ENCODE measurements around the gene ZNF79. TPM values are rescaled to one million over a fixed set of nuclear protein-coding genes. Genes with fewer than 3 reads are reported as not detected.

ZNF79 gene
- total RNA-seq, 1 experiment from 2014 or later: 9.0 TPM

GRCh38 chr9:127444921-127445850 lies 21.0 kb downstream of the ZNF79 start:
- DNase-seq (ENCODE audit: low spot score) (no peak), ATAC-seq (peak; percentile 10)
- Mint-ChIP-seq H3K4me1 (peaks cover 27% of the 10 kb centered on the region), H3K27ac (peak overlapping the region; percentile 87), H3K4me3 (no peak overlapping the region), H3K36me3 (peaks cover 92% of the 10 kb centered on the region), H3K27me3 (ENCODE audit: low read depth) (no peaks in the 10 kb centered on the region), H3K9me3 (no peaks in the 10 kb centered on the region)
- CTCF ChIA-PET: interaction anchor here (0.6 to 1.5 kb wide), 2 partner anchors 11 to 67 kb away, joined by 3 to 4 read pairs; no protein-coding TSS in a partner anchor
- peak; percentile 73 for TF ChIP-seq NFATC4 (CRISPR knock-in tag; IDR thresholded peaks at IDR 0.05)
- TF ChIP-seq ZNF416 (CRISPR knock-in tag; IDR thresholded peaks at IDR 0.05): peak; percentile 22
- no peak for TF ChIP-seq PRDM15 (CRISPR knock-in tag; IDR thresholded peaks at IDR 0.05)
- peak; percentile 6; the same call in 1 of the 2 replicates for TF ChIP-seq JUN (CRISPR knock-in tag; IDR thresholded peaks at IDR 0.05)
- TF ChIP-seq PRRX2 (CRISPR knock-in tag; IDR thresholded peaks at IDR 0.05): 0 out of 2 replicates have a peak, but pooled peaks have one; percentile 75
- peak; percentile 79 for TF ChIP-seq ZNF425 (CRISPR knock-in tag; conservative IDR thresholded peaks at IDR 0.05)
- 0 out of 2 replicates have a peak, but pooled peaks have one; percentile 28 for TF ChIP-seq ZNF532 (CRISPR knock-in tag; IDR thresholded peaks at IDR 0.05; ENCODE audit: borderline replicate concordance)
- TF ChIP-seq SMAD4 (CRISPR knock-in tag; IDR thresholded peaks at IDR 0.05): no peak
- TF ChIP-seq HMGXB4 (CRISPR knock-in tag; IDR thresholded peaks at IDR 0.05): 0 out of 2 replicates have a peak, but pooled peaks have one; percentile 30
- TF ChIP-seq ZNF671 (CRISPR knock-in tag; IDR thresholded peaks at IDR 0.05): peak; percentile 65; the same call in 1 of the 2 replicates
- 0 out of 2 replicates have a peak, but pooled peaks have one; percentile 70 for TF ChIP-seq MLX (CRISPR knock-in tag; IDR thresholded peaks at IDR 0.05)
- TF ChIP-seq GABPB1 (CRISPR knock-in tag; IDR thresholded peaks at IDR 0.05): 0 out of 2 replicates have a peak, but pooled peaks have one; percentile 17
- peak; percentile 22; the same call in 1 of the 2 replicates for TF ChIP-seq SMAD3 (CRISPR knock-in tag; IDR thresholded peaks at IDR 0.05; ENCODE audit: borderline replicate concordance)
- TF ChIP-seq NR1H2 (CRISPR knock-in tag; IDR thresholded peaks at IDR 0.05): no peak
- TF ChIP-seq RORB (CRISPR knock-in tag; IDR thresholded peaks at IDR 0.05): no peak
- peak; percentile 77; the same call in 1 of the 2 replicates for TF ChIP-seq EMX1 (CRISPR knock-in tag; IDR thresholded peaks at IDR 0.05)
- TF ChIP-seq ZMAT4 (CRISPR knock-in tag; IDR thresholded peaks at IDR 0.05): 0 out of 2 replicates have a peak, but pooled peaks have one; percentile 1
- POLR2A ChIA-PET: interaction anchor here (1.4 kb wide), 1 partner anchor 48 kb away, joined by 5 read pairs; the partner anchor contains the start of gene SLC2A8
